Stimulated activated CD8-positive, alpha-beta memory T cell treated with anti-CD3 and anti-CD28 coated beads, Interleukin-12 subunit alpha, Interleukin-12 subunit beta, amount 100 ng/mL, for 1 hour (primary cell): ENCODE data around the gene FUOM.
A peak's percentile ranks its signal among the peaks of the same experiment; 100 is the strongest.
"Not testable (repeated sequence)": the region's sequence is repeated elsewhere in the genome, so short reads cannot be mapped to it uniquely, and the experiment has no call there.

Experiments used
- DNase-seq: peaks from one replicate; pipeline ENCODE4 v3.0.0-alpha.2; 2020; ENCODE audit warnings: low read depth

Gene FUOM

GRCh38 chr10:133388973-133389818, 31.4 kb upstream of the FUOM start:
- DNase-seq: no peak

GRCh38 chr10:133388236-133388972, 30.6 kb upstream of the FUOM start:
- DNase-seq: no peak

GRCh38 chr10:133386951-133387350, 29.1 kb upstream of the FUOM start:
- not testable (repeated sequence) for DNase-seq

- no peak for DNase-seq
Measured at GRCh38 chr10:133385214-133385613, 27.4 kb upstream of the FUOM start.

- no peak for DNase-seq
Measured at GRCh38 chr10:133384071-133384470, 26.3 kb upstream of the FUOM start.

GRCh38 chr10:133383551-133383950, 25.7 kb upstream of the FUOM start:
- DNase-seq: no peak

- no peak for DNase-seq
Measured at GRCh38 chr10:133381036-133381435, 23.2 kb upstream of the FUOM start.

GRCh38 chr10:133379801-133380666, 22.2 kb upstream of the FUOM start:
- no peak for DNase-seq

- no peak for DNase-seq
Measured at GRCh38 chr10:133379152-133379800, 21.5 kb upstream of the FUOM start, which contains the start of gene PAOX. PAOX (plus strand) TSS chr10:133379262; CDS start chr10:133379317, 55 bp downstream.

GRCh38 chr10:133378251-133379096, 20.7 kb upstream of the FUOM start:
- DNase-seq: no peak

- no peak for DNase-seq
Measured at GRCh38 chr10:133377818-133378250, 20.0 kb upstream of the FUOM start.

- no peak for DNase-seq
Measured at GRCh38 chr10:133377025-133377817, 19.4 kb upstream of the FUOM start.

GRCh38 chr10:133376183-133376582, 18.4 kb upstream of the FUOM start:
- DNase-seq: not testable (repeated sequence)

- no peak for DNase-seq
Measured at GRCh38 chr10:133375357-133376115, 17.7 kb upstream of the FUOM start.

- DNase-seq: peak; percentile 83
Measured at GRCh38 chr10:133373174-133374090, 15.6 kb upstream of the FUOM start, which contains the start of gene ECHS1. ECHS1 (minus strand) TSS chr10:133373354; CDS start chr10:133373333, 21 bp downstream.

GRCh38 chr10:133372507-133372906, 14.7 kb upstream of the FUOM start:
- no peak for DNase-seq

GRCh38 chr10:133370030-133370786, 12.4 kb upstream of the FUOM start:
- no peak for DNase-seq
